Measurements from ENCODE around the gene MYH9. TPM values are rescaled to one million over a fixed set of nuclear protein-coding genes. Genes with fewer than 3 reads are reported as not detected.

The MYH9 gene
- total and polyA plus RNA-seq, 4 donors: 32.3 to 150 (median 98.7) TPM

GRCh38 chr22:36350751-36351594 lies 36.8 kb downstream of the MYH9 start:
- no peak for DNase-seq (ENCODE audit: low spot score)
- TF ChIP-seq RAD21 (IDR thresholded peaks at IDR 0.05) (peak in 1 of 2 donors; percentile 36), REST (IDR thresholded peaks at IDR 0.05) (no peak), SP1 (IDR thresholded peaks at IDR 0.05) (peak; percentile 19), FOXA2 (IDR thresholded peaks at IDR 0.05) (peak; percentile 65), RXRA (IDR thresholded peaks at IDR 0.05) (peak; percentile 54 to 81), ATF3 (IDR thresholded peaks at IDR 0.05) (no peak), HNF4A (conservative IDR thresholded peaks at IDR 0.05) (peak in 1 of 2 donors; percentile 17)
- H3K9me3 ChIP-seq (ENCODE audit: control insufficient read depth in 4 of 4, low read length in 3 of 4): no peaks in the 10 kb centered on the region
- H3K4me1 ChIP-seq (ENCODE audit: control insufficient read depth in 4 of 4, insufficient read depth in 4 of 4, low read length in 3 of 4): peaks cover 26 to 60% (median 51%) of the 10 kb centered on the region in 4 donors
- peak overlapping the region; percentile 94 to 98 for H3K27ac ChIP-seq (ENCODE audit: low read depth in 1 of 2, low read length in 2 of 2)
- no peak overlapping the region for H3K4me3 ChIP-seq (ENCODE audit: low read depth in 1 of 3, low read length in 3 of 3)
- H3K36me3 ChIP-seq (ENCODE audit: control insufficient read depth in 4 of 4, insufficient read depth in 3 of 4, low read depth in 1 of 4, low read length in 3 of 4): peaks cover 0 to 7% (median 4%) of the 10 kb centered on the region in 4 donors
- peak overlapping the region; percentile 4 to 66 for H3K9ac ChIP-seq (ENCODE audit: low read depth in 1 of 2, low read length in 2 of 2)
- WGBS: 28% methylated on average over 14 of the region's 14 CpGs
- H3K27me3 ChIP-seq (ENCODE audit: control insufficient read depth in 4 of 4, insufficient read depth in 4 of 4, low read length in 3 of 4): no peaks in the 10 kb centered on the region

DNA sequence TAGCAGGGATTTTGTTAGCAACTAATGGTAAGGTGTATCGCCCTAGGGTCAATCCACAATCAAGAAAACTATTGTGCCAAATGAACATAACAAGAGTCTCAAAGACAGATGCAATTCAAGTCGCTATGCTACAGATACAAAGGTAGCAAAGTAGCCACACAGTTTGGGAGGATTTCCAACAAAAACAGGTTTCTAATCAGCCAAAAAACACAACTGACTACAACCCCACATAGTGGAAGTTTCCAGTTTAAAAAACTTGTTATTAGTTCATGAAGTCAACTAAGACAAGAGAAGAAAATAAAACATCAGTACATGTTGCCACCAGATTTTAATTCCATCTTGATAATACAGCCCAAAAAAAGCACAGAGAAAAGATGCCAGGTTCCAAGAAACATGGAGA lies 38.0 kb downstream of the MYH9 start:
- TF ChIP-seq SP1 (IDR thresholded peaks at IDR 0.05) (no peak), YY1 (IDR thresholded peaks at IDR 0.05) (no peak), EGR1 (IDR thresholded peaks at IDR 0.05; ENCODE audit: low read depth in 2 of 2) (no peak), HNF4A (conservative IDR thresholded peaks at IDR 0.05) (no peak), JUND (IDR thresholded peaks at IDR 0.05) (no peak), RXRA (IDR thresholded peaks at IDR 0.05) (no peak), NR2F2 (IDR thresholded peaks at IDR 0.05) (no peak), REST (IDR thresholded peaks at IDR 0.05) (no peak), HNF4G (IDR thresholded peaks at IDR 0.05) (no peak), MAX (IDR thresholded peaks at IDR 0.05) (no peak), FOXA1 (IDR thresholded peaks at IDR 0.05) (no peak), ZBTB33 (IDR thresholded peaks at IDR 0.05) (no peak), GABPA (IDR thresholded peaks at IDR 0.05 in 1 of 2, conservative IDR thresholded peaks at IDR 0.05 in 1 of 2) (no peak), RAD21 (IDR thresholded peaks at IDR 0.05) (no peak), ATF3 (IDR thresholded peaks at IDR 0.05) (no peak)
- TF ChIP-seq, protein P1, sequence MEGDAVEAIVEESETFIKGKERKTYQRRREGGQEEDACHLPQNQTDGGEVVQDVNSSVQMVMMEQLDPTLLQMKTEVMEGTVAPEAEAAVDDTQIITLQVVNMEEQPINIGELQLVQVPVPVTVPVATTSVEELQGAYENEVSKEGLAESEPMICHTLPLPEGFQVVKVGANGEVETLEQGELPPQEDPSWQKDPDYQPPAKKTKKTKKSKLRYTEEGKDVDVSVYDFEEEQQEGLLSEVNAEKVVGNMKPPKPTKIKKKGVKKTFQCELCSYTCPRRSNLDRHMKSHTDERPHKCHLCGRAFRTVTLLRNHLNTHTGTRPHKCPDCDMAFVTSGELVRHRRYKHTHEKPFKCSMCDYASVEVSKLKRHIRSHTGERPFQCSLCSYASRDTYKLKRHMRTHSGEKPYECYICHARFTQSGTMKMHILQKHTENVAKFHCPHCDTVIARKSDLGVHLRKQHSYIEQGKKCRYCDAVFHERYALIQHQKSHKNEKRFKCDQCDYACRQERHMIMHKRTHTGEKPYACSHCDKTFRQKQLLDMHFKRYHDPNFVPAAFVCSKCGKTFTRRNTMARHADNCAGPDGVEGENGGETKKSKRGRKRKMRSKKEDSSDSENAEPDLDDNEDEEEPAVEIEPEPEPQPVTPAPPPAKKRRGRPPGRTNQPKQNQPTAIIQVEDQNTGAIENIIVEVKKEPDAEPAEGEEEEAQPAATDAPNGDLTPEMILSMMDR (IDR thresholded peaks at IDR 0.05; ENCODE audit: low read depth, low read length, missing input control): no peak
- DNase-seq (ENCODE audit: low spot score): no peak
- Histone ChIP-seq H3K36me3 (ENCODE audit: control insufficient read depth in 4 of 4, insufficient read depth in 3 of 4, low read depth in 1 of 4, low read length in 3 of 4) (peaks cover 0 to 7% (median 4%) of the 10 kb centered on the region in 4 donors), H3K27ac (ENCODE audit: low read depth in 1 of 2, low read length in 2 of 2) (peak overlapping the region in 1 of 2 donors; percentile 94), H3K4me3 (ENCODE audit: low read depth in 1 of 3, low read length in 3 of 3) (no peak overlapping the region), H3K27me3 (ENCODE audit: control insufficient read depth in 4 of 4, insufficient read depth in 4 of 4, low read length in 3 of 4) (no peaks in the 10 kb centered on the region), H3K9ac (ENCODE audit: low read depth in 1 of 2, low read length in 2 of 2) (no peak overlapping the region), H3K9me3 (ENCODE audit: control insufficient read depth in 4 of 4, low read length in 3 of 4) (no peaks in the 10 kb centered on the region), H3K4me1 (ENCODE audit: control insufficient read depth in 4 of 4, insufficient read depth in 4 of 4, low read length in 3 of 4) (peaks cover 19 to 50% (median 42%) of the 10 kb centered on the region in 4 donors)
- 83% methylated on average over 2 of the region's 2 CpGs for WGBS
